HG03457 (cell line): ENCODE results near the gene CACNA1C.

ENCODE experiments used
- ATAC-seq: cut with Tn5 transposase; IDR thresholded peaks from one replicate; pipeline ENCODE4 v1.9.1; 2021; ENCODE audit warnings: moderate number of reproducible peaks; ENCODE audit not compliant: unreplicated experiment

The CACNA1C gene

DNA sequence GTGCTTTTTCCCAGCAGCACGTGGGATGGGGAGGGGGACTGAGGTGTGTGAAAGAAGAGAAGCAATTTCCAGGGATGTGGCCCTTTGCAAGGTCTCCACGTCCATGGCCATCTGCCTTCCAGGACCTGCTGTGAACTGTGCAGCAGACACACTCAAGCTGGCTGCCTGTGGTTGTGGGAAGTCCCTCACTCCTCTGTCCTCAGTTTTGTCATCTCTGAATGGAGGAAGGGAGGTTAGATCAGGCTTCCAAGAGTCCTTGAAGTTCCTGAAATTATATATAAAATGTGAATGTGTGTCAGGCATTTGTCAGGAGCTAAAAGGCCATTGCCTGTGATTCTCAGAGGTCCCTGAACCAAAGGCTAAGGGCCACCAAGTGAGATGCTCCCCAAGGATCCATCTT, 328.2 kb downstream of the CACNA1C start:
- ATAC-seq: no peak

DNA sequence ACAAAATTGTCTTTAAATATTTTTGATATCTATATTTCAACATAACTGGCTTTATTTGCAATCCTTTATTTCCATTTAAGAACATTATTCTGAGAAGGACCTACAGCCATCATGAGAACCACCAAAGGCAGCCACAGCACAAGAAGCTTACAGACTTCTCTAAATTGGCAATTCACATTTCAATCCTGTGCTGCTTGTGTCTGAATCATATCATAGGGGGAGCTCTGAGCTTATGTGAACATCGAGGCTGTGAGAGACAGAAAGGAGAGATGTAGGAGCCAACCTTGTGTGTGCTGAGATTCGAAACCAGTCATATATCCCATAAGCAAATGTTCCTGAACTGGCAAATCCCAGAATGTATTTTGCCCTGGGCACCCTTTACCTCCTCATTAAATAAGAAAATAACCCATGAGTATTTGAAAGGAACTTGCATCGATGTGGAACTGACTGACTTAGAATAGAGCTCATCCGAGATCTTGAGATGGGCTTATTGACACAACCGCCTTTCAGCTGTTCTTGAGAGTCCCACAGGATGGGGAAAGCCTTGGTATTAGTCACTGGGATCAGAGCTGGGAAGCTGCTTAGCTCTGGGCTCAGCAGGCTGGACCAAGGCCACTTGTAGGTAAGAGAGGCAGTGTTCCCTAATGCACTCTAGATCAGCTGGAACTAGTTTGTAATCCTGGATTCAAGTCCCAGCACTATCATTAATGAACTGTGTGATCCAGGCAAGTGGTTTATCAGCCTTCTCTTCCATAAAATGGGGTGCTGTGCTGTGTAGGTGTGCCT, 329.8 kb downstream of the CACNA1C start:
- no peak for ATAC-seq

DNA sequence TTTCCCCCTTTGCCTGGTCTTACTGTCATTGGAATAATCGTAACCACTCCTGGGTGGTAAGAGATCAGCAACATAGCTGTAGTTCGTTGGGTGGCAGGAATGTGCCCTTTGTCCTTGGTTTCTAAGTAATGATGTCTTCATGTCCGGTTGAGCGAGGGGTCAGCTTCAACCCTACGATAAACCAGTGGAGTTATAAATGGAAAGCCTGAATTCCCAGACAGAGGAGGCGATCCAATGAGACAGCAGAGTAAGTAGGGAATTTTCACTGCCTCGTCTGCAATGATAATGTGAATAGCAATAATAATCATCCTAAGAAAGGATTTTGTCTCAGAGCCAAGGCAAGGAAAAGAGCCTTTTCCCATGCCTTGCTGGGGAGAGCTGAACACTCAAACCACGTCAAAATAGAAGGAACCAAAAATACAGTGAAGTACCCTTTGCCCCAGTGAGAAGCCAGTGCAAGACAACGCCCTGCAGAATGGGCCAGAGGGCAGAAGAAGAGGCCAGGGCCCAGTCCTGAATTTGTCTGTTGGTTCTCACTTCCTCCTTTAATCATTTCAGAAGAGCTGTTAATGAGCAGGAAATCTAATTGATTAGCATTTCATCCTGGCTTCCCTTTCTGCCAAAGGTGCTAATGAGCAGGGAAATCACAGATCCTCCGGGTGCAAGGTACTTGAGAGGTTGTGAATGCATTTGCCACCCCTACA, 330.7 kb downstream of the CACNA1C start:
- ATAC-seq: no peak

DNA sequence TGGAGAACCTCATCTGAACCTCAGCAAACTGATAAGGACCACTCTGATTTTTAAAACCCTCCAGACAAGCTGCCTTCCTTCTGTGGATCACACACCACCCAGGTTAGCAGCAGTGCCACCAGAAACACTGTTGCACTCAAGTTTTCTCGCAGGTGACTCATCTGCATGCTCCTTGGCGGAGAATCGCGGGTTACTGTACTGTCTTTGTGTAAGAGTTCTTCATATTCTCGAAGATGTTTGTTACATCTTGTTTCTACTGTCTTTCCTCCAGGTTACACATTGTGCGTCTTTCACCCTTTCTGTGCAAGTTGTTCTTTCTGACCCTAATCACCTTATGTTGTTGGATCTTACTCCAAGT, 331.2 kb downstream of the CACNA1C start:
- ATAC-seq: no peak

DNA sequence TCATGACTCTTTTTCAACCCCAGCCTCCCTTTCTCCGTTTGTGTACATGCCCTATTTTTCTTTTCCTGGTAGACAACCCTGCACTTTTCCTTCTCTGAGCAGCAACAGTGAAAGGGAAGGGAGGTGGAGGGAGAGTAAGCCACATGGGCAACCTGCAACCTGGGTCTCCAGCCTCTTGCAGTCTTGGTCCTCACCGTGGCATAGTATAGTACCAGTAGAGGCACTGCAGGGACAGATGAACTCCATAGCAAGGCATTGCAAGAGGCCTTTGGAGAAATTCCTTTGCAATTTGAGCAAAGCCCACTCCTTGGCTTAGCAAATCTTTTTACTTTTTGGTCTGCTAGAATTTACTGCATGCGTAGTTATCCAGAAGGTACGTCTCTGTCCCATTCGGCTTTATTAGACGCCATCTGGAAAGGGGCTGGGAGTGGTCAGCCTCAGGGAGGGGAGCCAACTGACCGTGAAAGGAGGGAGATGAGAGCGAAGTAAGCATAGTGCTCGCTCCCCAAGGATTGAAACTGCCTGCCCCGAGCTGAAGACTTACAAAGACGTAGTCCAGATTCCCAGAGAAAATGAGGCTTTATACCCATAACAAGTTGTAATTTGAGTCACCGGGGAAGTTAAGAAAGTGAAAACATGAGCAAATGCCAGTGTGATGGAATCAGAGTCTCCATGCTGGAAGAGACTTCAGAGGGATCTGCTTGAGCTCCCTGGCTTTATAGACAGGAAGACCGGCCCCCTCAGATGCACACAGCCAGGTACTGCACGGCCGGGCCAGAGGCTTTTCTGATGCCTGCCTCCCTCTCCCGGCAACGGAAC, 332.0 kb downstream of the CACNA1C start:
- ATAC-seq: no peak

DNA sequence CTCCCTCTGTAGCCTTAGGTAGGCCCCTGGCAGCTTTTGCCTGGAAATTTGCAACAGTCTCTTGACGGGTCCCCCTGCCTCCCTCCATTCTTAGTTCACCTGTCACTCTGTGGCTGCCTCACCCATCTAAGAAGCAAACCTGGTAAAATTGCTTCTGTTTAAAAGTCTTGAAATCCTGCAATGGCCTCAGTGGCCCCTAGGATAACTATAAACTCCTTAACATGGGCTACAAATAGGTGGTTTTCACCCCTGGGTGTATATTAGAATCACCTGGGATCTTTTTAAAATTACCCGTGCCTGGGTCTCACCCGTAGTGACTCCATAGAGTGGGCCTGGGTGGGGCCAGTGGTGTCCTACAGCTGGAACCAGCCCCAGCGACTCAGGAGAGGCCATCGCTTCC, 332.7 kb downstream of the CACNA1C start:
- ATAC-seq: no peak

DNA sequence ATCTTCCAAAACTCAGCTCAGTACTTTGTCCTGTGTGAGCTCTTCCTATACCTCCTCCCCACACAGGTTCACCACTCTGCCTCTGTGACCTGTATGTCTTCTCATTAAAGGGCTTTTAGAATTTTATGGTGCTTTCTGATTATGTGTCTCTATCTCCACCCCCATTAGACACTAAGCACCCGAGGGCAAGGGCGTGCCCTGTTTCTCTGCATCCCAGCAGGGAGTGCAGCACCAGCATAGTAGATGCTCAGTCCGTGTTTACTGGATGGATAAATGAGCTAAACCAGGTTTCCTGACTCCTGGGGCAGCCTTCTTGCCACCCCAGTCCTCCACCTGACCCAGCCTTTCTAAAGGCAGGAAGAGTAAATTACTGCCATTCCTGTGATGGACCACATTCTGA, 333.8 kb downstream of the CACNA1C start:
- ATAC-seq: no peak

DNA sequence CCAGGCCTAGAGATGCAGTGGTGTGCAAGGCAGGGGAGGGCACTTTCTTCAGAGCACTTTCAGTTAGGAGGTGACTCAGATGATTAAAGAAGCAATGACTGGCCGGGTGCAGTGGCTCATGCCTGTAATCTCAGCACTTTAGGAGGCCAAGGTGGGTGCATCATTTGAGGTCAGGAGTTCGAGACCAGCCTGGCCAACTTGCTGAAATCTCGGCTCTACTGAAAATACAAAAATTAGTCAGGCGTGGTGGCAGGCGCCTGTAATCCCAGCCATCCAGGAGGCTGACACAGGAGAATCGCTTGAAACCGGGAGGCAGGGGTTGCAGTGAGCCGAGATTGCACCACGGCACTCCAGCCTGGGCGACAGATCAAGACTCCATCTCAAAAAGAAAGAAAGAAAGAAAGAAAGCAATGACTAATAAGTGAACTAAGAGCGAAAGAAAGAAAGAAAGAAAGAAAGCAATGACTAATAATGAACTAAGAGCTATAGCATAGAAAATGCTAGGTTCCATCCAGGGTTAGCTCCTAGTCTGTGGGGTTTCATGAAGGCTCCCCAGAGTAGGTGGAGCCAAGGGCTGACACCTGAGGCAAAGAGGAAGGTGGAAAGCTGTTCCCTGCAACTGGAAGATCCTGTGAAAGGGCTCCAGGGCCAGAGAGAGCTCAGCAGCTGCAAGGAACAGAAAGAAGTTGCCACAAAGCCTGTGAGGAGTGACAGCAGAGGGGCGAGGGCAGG, 334.5 kb downstream of the CACNA1C start:
- ATAC-seq: no peak

DNA sequence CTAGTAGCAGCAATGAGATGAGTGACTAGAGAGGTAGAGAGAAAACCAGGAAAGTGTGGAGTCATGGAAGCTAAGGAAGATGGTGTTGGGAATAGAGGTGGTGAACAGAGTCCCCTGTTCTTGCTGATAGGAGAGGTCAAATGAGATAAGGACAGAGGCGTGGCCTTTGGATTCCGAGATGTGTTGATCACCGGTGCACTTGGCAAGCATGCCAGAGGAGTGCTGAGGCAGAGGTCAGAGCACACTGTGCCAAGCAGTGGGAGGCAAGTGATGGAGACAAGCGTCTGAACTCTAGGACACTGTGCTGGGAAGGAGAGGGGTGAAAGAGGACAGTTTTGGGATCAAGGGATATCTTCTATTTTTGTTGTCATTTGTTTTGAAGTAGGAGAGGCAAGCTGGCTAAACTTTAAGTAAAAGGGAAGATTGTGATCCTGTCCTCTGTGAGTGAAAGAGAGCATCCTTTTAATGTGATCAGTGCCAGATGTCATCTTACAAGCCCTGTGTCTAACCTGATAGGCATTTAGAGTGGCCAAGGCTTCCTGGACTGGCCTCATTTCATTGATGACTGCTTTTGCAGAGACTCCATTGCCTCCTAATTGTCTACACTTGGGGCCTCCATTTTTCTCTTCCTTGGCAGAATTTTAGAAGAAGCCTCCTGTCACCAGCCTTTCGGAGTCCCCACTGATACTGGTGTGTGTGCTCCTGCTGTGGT, 336.4 kb downstream of the CACNA1C start:
- ATAC-seq: no peak

DNA sequence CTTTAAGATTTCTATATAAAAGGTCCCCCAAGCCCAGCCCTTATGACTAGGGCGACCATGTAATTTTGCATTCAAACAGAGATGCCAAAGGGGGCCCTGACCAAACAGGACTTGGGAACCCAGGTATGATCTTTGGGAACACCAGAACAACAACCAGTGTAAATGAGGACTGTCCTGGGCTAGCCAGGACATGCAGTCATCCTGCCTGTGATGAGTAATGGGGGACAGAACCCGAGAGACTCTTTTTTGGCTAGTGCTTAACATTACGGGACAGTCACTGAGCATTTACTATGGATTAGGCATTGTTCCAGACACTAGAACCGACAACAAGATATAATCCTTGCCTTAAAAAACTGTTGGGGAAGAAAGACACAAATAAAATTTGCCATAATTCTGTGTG, 337.3 kb downstream of the CACNA1C start:
- ATAC-seq: no peak

DNA sequence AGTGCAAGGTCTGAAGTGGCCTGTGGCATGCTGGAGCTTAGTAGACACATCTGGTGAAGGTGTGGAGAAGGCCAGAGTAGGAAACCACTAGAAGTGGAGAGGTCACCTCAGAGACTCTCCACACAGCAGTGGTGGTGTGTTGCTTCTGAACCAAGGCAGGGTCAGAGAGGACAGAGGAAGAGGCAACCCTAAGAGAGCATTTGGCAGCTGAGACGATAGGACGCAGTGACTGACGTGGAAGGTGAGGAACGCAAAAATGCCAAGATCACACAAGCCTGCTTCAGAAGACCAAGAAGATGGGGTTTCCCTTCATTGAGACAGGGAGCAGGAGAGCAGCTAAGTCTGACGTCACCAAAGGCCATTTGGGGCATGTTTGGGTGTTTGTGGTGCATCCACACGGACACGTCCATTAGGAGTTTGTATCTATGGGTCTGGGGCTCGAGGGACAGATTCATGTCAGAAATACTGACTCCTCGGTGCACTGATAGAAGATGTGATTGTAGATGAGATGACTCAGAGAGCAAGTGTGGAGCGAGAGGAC, 338.1 kb downstream of the CACNA1C start:
- no peak for ATAC-seq

DNA sequence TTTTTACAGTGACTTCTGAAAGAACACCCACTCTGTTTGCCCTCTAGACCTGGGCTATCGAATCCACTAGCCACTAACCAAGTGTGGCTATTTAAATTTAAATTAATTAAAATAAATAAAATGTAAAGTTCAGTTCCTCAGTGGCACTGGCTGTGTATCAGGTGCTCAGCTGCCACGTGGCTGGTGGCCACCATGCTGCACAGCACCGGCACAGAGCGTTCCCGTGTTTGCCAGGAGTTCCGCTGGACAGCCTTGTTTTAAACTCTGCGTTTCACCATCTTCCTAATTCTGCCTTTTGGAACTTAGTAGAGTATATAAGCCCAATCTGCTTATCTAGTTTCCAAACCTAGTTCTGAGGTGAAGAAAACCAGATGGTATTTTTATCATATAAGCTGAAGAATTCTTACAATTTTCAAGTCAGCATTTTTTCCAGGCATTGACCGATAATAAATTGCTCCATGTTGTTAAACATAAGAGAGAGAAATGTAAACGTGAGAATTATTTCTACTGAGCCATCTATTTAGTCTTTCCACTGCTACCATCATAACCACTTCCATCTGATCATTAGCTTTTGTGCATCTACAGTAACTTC, 339.0 kb downstream of the CACNA1C start:
- ATAC-seq: no peak

DNA sequence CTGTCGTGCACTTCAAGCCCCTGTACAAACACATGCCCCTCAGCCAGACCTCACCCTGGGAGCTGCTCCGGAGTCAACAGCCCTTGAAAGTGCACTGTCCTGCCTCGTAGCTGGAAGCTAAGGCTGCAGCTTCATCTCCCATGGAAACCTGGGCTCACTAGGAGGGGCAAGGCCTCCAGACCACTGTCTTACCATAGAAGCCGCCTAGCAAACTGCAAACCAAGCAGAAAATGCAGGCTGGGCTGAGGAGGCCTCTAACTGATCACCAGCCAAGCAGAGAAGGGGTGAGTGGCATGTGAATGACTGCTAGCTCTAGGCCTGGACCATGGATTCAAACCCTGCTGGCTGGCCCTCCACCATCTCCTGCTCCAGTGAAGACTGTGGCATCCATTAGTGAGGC, 340.2 kb downstream of the CACNA1C start:
- no peak for ATAC-seq

DNA sequence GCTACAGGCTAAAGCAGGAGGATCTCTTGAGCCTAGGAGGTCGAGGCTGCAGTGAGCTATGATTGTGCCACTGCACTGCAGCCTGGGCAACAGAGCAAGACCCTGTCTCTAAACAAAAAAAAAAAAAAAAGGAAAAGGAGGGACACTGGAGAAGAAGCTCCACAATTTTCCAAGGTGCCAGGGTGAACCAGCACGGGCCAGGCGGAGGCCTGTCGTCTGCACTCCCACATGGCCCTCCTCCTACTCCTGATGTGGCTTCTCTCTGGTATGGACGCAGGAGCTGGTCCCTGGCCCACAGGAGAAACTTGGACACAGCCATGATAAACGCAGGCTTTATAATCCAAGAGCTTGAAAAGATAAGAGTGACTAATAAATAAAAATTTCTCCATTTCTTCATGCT, 341.2 kb downstream of the CACNA1C start:
- ATAC-seq: no peak

DNA sequence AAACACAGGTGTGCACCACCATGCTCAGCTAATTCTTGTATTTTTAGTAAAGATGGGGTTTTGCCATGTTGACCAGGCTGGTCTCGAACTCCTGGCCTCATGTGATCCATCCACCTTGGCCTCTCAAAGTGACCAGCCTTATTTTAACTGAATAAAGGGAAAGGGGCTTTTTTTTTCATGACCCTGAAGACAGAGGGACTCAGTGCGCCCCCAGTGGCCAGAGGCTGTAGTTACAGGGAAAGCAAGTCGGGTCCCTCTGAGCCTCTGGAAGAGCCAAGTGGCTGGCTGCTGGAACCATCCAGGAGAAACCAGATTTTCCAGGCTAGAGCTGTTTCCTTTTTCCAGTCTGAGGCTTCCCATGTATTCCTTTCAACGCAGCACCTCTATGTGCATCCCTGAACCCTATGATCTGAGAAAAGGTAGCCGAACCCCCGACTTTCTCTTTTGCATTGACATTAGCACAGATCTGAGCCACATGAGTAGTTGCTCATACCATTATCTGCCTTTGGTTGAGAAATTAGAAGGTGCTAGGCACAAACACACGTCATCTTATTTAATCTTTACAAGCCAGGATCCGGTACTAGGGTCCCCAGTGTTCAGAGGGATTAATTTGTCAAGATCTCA, 342.7 kb downstream of the CACNA1C start:
- no peak for ATAC-seq

DNA sequence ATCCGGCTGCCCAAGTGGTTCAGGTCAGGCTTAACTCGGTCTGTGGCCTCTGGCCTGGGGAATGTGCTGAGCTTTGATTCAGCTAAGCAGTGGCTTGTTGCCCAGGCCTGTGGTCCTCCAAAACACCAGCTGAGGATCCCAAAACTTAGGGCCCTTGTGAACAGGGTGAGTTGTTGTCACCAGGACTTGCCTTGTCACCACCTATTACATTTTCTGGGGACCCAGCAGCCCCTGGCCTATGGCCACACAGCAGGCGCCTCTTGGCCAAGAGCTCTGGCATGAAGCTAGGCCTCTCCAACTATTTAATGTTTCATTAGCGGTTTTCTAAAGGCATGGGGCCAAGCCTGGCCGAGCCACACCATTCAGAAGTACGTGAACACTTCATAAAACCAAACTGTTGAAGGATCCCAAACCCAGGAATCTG, 343.7 kb downstream of the CACNA1C start:
- no peak for ATAC-seq

DNA sequence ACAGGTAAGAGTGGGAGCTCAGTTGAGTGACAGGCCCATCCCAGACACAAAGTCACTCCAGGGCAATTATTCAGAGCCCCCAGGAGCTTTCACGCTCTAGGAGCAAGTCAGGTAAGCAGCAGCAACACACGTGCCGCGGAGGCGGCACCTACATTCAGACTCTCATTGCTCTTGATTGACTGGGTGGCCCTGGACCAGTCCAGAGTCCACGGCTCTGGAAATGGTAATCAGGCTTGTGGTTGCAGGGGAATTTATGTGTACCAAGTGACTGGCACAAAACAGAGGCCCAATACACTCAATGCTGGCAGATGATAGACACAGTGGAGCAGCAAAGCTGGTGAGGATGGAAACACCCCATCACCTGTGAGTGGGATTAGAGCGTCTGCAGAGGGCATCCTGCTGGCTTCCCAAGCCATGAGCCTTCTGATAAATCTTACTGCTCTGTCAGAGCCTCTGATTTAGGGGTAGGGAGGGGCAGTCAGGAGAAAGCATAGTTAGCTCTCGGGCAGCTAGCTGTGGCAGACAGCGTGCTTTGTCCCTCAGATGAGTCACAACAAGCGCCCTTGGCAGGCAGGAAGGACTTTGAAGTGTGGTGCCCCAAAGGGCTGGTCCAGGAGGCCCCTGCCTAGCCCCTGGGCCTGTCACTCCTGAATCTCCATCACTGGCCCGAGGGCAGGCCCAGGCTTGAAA, 344.7 kb downstream of the CACNA1C start:
- ATAC-seq: no peak

DNA sequence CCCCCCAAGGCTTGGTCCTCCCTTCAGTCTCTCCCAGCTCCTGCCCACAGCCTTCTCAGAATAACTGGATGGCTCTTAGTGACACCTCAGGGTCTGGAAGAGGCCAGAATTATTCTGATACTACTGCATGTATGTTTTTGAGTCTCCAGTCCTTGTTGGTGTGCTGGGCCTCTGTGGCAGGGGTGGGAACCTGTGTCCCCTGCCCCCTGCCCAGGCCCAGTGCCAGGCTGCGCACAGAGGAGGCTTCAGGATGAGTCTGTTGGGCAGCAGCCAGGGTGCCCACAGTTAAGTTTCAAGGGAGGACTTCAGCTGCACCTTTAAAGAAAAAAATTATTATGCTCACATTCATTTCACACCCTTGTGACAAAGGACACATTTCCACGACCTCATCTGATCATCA, 348.3 kb downstream of the CACNA1C start:
- ATAC-seq: no peak

DNA sequence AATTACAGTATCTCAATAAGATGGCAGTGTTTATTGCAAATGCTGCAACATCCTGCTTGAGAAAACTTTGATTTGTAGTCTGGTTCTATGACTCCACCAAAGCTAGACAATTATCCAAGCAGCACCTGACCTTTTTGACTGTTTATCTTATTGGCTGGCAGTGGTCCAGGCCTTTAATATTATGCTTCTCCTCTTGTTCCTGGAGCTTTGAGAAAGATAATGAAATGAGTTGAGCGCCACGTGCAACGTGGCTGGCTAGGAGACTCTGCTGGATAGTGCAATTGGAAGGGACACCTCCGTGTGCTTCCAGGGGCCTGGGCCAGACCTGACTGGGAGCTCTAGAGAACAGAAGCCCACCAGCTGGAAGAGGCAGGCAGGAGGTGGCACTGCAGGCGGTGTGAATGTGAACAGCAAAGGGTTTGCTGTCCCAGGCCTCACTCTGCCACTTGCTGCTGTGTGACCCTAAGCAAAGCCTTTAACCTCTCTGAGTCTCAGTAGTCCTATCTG, 349.3 kb downstream of the CACNA1C start:
- no peak for ATAC-seq
